ENCODE results near the gene SCD. TPM values are rescaled to one million over a fixed set of nuclear protein-coding genes. Genes with fewer than 3 reads are reported as not detected.

SCD gene
- total RNA-seq, 2 donors from 2014 or later = 51.4 to 80.1 TPM

Other genes starting within 250 kb of the SCD start
- 10 to 100 TPM; 21.2 to 22.8 TPM for gene ERLIN1, start 161.2 kb upstream of the SCD start, total RNA-seq
- 10 to 100 TPM; 37.2 to 39.6 TPM for gene CHUK, start 117.6 kb upstream of the SCD start, total RNA-seq
- 10 to 100 TPM; 42.8 to 51.6 TPM for gene CWF19L1, start 79.6 kb upstream of the SCD start, total RNA-seq
- gene BLOC1S2, start 60.6 kb upstream of the SCD start, total RNA-seq = 10 to 100 TPM; 40.5 to 47.3 TPM
- not detected for gene PKD2L1, start 17.0 kb upstream of the SCD start, total RNA-seq
- gene WNT8B, start 115.8 kb downstream of the SCD start, total RNA-seq = not detected
- 10 to 100 TPM; 22.7 to 62.2 TPM for gene SEC31B, start 172.6 kb downstream of the SCD start, total RNA-seq
- 100 to 1,000 TPM; 165 to 209 TPM for gene NDUFB8, start 182.6 kb downstream of the SCD start, total RNA-seq
- 10 to 100 TPM; 49.2 to 57.6 TPM for gene HIF1AN, start 188.7 kb downstream of the SCD start, total RNA-seq